Stomach (tissue), 4 donors: ENCODE data around the gene ADGRL3.

Experiments
- EP300 ChIP-seq: sonication (generic); formaldehyde crosslinking; IDR thresholded peaks from one replicate; pipeline ENCODE4 v1.6.1; 2017; ENCODE audit warnings: antibody characterized with exemption
- POLR2A ChIP-seq, 4 donors: fragments of 450-650 bp; IDR thresholded peaks; one replicate each; pipeline ENCODE4 v1.6.1; 2016; ENCODE audit warnings: antibody characterized with exemption in 4 of 4, control low read depth in 2 of 4, mild to moderate bottlenecking in 1 of 4, moderate library complexity in 1 of 4
- TF ChIP-seq, protein P1 (sequence below), 7 experiments: fragments of 450-650 bp in 4 of 7; fragments of 200-600 bp in 3 of 7; sonication (generic) in 3 of 7; IDR thresholded peaks; one replicate each; pipeline ENCODE4 v1.5.1; 2016 to 2019; ENCODE audit warnings: antibody characterized with exemption in 7 of 7, control low read depth in 2 of 7, mild to moderate bottlenecking in 1 of 7

DNA sequence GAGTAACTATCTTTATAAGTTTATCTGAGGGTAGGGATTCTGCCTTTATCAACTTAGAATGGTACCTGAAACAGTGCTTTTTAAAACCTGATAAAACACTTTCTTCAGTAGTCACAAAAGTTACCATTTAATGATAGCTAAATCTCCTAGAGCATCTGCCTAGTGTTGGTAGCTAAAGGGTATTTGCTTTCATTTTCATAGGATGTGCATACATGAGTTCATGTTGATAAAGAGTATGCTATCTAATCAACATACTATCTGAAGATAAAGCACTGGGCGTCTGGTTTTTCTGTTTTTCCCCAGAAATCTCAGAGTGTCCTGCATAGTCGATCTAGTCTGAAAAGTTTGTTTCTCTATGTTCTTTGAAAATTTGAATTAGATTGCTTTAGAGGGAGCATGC lies 75.1 kb downstream of the ADGRL3 start:
- TF ChIP-seq, protein P1, sequence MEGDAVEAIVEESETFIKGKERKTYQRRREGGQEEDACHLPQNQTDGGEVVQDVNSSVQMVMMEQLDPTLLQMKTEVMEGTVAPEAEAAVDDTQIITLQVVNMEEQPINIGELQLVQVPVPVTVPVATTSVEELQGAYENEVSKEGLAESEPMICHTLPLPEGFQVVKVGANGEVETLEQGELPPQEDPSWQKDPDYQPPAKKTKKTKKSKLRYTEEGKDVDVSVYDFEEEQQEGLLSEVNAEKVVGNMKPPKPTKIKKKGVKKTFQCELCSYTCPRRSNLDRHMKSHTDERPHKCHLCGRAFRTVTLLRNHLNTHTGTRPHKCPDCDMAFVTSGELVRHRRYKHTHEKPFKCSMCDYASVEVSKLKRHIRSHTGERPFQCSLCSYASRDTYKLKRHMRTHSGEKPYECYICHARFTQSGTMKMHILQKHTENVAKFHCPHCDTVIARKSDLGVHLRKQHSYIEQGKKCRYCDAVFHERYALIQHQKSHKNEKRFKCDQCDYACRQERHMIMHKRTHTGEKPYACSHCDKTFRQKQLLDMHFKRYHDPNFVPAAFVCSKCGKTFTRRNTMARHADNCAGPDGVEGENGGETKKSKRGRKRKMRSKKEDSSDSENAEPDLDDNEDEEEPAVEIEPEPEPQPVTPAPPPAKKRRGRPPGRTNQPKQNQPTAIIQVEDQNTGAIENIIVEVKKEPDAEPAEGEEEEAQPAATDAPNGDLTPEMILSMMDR (IDR thresholded peaks at IDR 0.05) = no peak
- TF ChIP-seq POLR2A (IDR thresholded peaks at IDR 0.05) = no peak
- TF ChIP-seq EP300 = no peak
